ENCODE results near the gene DCBLD1.
A peak's percentile ranks its signal among the peaks of the same experiment; 100 is the strongest.

Gene DCBLD1

DNA sequence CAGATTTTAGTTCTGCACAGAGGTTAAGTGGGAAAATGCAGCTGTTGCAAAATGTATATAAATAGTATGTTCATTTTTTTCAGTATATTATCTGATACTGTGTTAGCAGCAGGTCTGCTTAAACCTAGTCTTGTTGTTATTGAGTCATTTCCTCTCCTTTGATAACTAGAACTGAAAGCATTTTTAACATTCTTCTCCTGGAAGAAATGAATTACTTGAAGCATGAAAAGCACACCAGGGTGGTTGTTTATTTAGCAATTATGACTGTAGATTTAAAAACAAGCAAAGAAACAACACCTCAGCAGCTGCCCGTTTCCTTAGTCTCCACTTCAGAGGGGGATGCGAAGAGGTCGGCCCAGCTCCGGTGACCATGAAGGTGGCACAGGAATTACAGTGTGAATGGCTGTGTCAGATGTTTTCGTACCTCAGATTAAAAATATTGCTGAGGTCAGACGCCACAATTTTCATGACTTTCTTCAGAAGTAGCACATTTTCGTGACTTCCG lies 66.4 kb downstream of the DCBLD1 start:
- TF ChIP-seq POLR2A (IDR thresholded peaks at IDR 0.05; ENCODE audit: low read depth, low read length) (no peak), POU2F2 (IDR thresholded peaks at IDR 0.05; ENCODE audit: low read depth, low read length) (no peak), POLR2AphosphoS5 (IDR thresholded peaks at IDR 0.05; ENCODE audit: low read depth, low read length) (no peak), TAF1 (IDR thresholded peaks at IDR 0.05; ENCODE audit: low read depth, low read length) (no peak), SPI1 (IDR thresholded peaks at IDR 0.05; ENCODE audit: low read depth, low read length) (no peak), PAX5 (IDR thresholded peaks at IDR 0.05; ENCODE audit: insufficient read depth, low read length, severe bottlenecking) (no peak)
- DNase-seq (ENCODE audit: insufficient read length, low spot score) (no peak), FAIRE-seq (no peak)

DNA sequence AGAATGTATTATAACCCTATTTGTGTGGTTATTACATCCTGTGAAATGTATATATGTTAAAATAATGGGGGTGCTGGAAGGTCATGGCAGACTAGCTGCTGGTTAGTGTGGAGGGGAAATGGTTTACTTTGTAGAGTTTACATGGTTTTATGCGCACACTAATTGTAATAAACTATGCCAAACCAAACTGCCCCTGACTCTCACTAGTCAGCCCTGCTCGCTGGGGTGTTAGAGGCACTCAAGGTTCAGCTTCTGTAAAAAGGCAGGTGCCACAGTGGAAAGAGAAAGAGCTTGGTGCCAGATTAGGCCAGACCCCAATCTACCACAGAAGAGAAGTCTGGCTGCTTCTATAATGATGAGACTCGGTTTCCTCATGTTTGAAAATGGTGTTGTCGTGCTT lies 67.1 kb downstream of the DCBLD1 start:
- DNase-seq (ENCODE audit: insufficient read length, low spot score): no peak
- FAIRE-seq: no peak
- TF ChIP-seq TAF1 (IDR thresholded peaks at IDR 0.05; ENCODE audit: low read depth, low read length) (no peak), POU2F2 (IDR thresholded peaks at IDR 0.05; ENCODE audit: low read depth, low read length) (no peak), POLR2A (IDR thresholded peaks at IDR 0.05; ENCODE audit: low read depth, low read length) (no peak), PAX5 (IDR thresholded peaks at IDR 0.05; ENCODE audit: insufficient read depth, low read length, severe bottlenecking) (no peak), SPI1 (IDR thresholded peaks at IDR 0.05; ENCODE audit: low read depth, low read length) (peak; percentile 41), POLR2AphosphoS5 (IDR thresholded peaks at IDR 0.05; ENCODE audit: low read depth, low read length) (no peak)

DNA sequence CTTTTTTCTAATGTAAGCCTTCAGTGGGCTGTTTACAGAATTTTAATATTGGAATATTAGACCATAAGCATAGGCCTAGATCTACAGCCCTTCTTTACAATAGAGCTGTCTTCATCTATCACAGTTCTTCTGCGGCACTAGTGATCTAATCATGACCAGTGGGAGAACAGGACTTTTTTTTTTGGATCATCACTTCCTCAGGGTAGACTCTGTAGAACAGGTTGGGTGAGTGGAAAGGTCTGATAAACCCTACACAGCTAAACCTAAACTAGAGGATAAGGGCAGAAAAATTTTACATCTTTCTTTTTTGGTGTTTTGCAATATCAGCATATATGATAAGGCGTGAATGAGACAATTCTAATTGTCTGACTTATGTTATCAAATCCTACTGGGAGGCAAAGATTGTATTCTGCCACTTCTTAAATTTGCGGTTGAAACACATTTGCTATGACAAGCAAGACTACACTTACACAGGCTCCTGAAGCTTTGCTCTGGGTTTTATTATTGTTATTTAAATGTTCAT lies 67.7 kb downstream of the DCBLD1 start:
- FAIRE-seq (no peak), DNase-seq (ENCODE audit: insufficient read length, low spot score) (no peak)
- TF ChIP-seq POLR2A (IDR thresholded peaks at IDR 0.05; ENCODE audit: low read depth, low read length) (no peak), SPI1 (IDR thresholded peaks at IDR 0.05; ENCODE audit: low read depth, low read length) (no peak), POU2F2 (IDR thresholded peaks at IDR 0.05; ENCODE audit: low read depth, low read length) (no peak), TAF1 (IDR thresholded peaks at IDR 0.05; ENCODE audit: low read depth, low read length) (no peak), POLR2AphosphoS5 (IDR thresholded peaks at IDR 0.05; ENCODE audit: low read depth, low read length) (no peak), PAX5 (IDR thresholded peaks at IDR 0.05; ENCODE audit: insufficient read depth, low read length, severe bottlenecking) (no peak)

DNA sequence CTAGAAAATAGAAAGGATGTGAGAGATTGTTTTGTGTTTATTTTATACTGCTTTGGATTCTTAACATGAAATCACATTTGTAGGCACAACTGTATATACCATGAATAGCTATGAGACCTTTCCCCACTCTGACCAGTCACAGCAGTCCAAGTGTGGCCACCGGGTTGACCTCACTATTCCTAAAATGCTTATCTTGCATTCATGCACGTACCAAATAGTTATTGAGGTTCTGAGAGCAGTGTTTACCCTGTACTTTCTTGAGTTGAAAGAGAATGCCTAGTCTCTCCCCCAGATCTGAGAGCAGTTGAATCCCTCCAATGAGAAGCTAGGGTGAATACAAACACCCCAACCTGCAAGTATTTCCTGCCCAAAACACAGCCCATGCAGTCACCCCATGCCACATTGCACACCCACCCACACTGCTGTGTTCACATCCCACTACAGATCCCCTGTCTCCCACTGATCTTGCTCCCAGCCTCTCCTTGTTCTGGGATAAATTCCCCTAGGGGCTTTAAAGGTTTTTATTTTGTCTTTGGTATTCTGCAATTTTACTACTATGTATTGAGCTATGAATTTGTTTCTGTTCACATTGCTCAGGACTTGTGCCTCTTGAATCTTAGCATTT lies 68.3 kb downstream of the DCBLD1 start:
- DNase-seq (ENCODE audit: insufficient read length, low spot score) (no peak), FAIRE-seq (no peak)
- TF ChIP-seq TAF1 (IDR thresholded peaks at IDR 0.05; ENCODE audit: low read depth, low read length) (no peak), POLR2AphosphoS5 (IDR thresholded peaks at IDR 0.05; ENCODE audit: low read depth, low read length) (no peak), SPI1 (IDR thresholded peaks at IDR 0.05; ENCODE audit: low read depth, low read length) (no peak), POLR2A (IDR thresholded peaks at IDR 0.05; ENCODE audit: low read depth, low read length) (no peak), POU2F2 (IDR thresholded peaks at IDR 0.05; ENCODE audit: low read depth, low read length) (no peak), PAX5 (IDR thresholded peaks at IDR 0.05; ENCODE audit: insufficient read depth, low read length, severe bottlenecking) (no peak)

DNA sequence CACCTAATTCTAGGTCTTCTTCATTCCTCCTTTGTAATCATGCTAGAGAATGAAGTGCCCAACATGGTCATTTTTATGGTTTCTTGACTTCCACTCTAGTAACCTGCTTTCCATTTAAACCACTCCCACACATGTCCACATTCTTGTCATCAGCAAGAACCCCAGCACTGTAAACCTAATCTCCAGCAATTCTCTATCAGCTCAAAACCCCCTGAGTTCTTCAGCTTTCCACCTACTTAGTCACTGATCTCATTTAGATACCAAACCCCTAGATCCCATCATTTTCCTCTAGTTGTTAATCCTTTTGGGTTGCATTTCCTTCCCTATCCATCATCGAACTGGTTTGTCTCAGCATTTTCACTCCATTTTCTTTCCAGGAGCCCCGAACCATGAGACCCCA lies 70.1 kb downstream of the DCBLD1 start:
- FAIRE-seq: no peak
- TF ChIP-seq TAF1 (IDR thresholded peaks at IDR 0.05; ENCODE audit: low read depth, low read length) (no peak), PAX5 (IDR thresholded peaks at IDR 0.05; ENCODE audit: insufficient read depth, low read length, severe bottlenecking) (no peak), POU2F2 (IDR thresholded peaks at IDR 0.05; ENCODE audit: low read depth, low read length) (no peak), POLR2A (IDR thresholded peaks at IDR 0.05; ENCODE audit: low read depth, low read length) (no peak), SPI1 (IDR thresholded peaks at IDR 0.05; ENCODE audit: low read depth, low read length) (no peak), POLR2AphosphoS5 (IDR thresholded peaks at IDR 0.05; ENCODE audit: low read depth, low read length) (no peak)
- DNase-seq (ENCODE audit: insufficient read length, low spot score): no peak

DNA sequence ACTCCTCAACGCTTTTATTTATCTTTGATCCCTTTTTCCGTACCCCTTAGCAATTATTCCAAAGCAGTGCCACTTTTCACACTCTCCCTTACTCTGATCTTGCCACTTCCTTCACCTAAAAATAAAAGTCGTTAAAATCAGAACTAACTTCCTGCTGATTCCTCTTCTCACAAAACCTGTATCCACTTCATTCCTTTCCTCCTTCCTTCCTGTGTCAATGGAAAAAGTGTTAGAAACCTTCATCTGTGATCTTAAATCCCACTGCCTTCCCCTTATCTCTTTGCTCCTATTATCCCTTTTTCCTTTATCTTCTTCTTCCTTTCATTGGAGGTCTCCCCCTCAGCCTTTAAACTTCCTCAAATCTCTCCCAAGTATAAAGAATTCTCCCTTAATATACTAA lies 70.7 kb downstream of the DCBLD1 start:
- FAIRE-seq (no peak), DNase-seq (ENCODE audit: insufficient read length, low spot score) (no peak)
- TF ChIP-seq POU2F2 (IDR thresholded peaks at IDR 0.05; ENCODE audit: low read depth, low read length) (no peak), SPI1 (IDR thresholded peaks at IDR 0.05; ENCODE audit: low read depth, low read length) (no peak), TAF1 (IDR thresholded peaks at IDR 0.05; ENCODE audit: low read depth, low read length) (no peak), PAX5 (IDR thresholded peaks at IDR 0.05; ENCODE audit: insufficient read depth, low read length, severe bottlenecking) (no peak), POLR2AphosphoS5 (IDR thresholded peaks at IDR 0.05; ENCODE audit: low read depth, low read length) (no peak), POLR2A (IDR thresholded peaks at IDR 0.05; ENCODE audit: low read depth, low read length) (no peak)

DNA sequence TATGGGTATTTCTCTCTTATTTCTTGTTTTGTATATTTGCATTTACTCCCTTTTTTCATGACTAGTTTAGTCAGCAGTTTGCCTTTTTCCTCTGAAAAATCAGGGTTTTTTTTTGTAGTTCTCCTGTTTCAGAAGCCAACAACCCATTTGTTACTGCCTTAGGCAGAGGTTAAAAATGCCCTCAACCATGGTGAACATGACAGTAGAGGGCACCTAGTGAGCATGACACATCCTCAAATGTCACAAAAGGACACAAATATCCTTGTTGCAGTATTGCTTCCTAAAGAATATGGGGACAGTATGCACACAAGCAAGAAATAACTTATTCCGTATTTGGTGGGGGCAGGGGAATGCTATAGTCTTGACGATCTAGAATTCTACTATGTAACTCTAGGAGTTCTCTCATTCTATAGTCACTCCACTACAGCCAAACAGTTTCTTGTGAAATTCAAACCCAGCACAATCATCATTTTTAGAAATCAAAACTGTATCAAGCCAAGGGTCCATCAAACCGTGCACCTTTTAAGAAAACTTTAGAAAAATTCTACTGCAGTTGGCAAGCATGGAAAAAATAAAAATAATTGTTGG lies 72.9 kb downstream of the DCBLD1 start:
- FAIRE-seq: no peak
- DNase-seq (ENCODE audit: insufficient read length, low spot score): no peak

DNA sequence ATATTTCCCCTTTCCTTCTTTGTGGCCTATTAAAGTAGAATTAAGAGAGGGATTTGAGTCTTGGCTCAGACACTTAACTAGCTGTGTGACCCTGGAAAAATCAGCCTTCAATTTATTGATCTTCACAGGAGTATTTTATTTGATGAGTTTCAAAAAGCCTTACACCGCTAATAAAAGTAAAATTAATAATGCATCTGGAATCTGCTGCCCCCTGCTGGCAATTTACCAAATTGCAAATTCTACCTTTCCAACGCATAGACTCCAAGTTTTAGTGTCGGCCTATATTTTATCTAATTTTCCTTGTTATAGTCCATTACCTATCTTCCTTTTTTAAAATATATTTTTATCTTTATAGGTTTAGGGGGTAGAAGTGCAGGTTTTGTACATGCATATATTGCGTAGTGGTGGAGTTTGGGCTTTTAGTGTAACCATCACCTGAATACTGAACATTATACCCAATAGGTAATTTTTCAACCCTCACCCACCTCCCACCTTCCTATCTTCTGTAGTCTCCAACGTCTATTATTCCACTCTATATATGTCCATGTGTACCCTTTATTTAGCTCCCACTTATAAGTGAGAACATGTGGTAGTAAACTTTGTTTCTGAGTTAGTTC lies 73.5 kb downstream of the DCBLD1 start:
- no peak for DNase-seq (ENCODE audit: insufficient read length, low spot score)
- TF ChIP-seq POLR2AphosphoS5 (IDR thresholded peaks at IDR 0.05; ENCODE audit: low read depth, low read length) (no peak), SPI1 (IDR thresholded peaks at IDR 0.05; ENCODE audit: low read depth, low read length) (no peak), TAF1 (IDR thresholded peaks at IDR 0.05; ENCODE audit: low read depth, low read length) (no peak), POU2F2 (IDR thresholded peaks at IDR 0.05; ENCODE audit: low read depth, low read length) (no peak), PAX5 (IDR thresholded peaks at IDR 0.05; ENCODE audit: insufficient read depth, low read length, severe bottlenecking) (no peak), POLR2A (IDR thresholded peaks at IDR 0.05; ENCODE audit: low read depth, low read length) (no peak)
- peak; percentile 65 for FAIRE-seq

More for the DNA sequence above, 72.9 kb downstream of the DCBLD1 start:
- TF ChIP-seq SPI1 (IDR thresholded peaks at IDR 0.05; ENCODE audit: low read depth, low read length) (no peak), TAF1 (IDR thresholded peaks at IDR 0.05; ENCODE audit: low read depth, low read length) (no peak), PAX5 (IDR thresholded peaks at IDR 0.05; ENCODE audit: insufficient read depth, low read length, severe bottlenecking) (no peak)

DNA sequence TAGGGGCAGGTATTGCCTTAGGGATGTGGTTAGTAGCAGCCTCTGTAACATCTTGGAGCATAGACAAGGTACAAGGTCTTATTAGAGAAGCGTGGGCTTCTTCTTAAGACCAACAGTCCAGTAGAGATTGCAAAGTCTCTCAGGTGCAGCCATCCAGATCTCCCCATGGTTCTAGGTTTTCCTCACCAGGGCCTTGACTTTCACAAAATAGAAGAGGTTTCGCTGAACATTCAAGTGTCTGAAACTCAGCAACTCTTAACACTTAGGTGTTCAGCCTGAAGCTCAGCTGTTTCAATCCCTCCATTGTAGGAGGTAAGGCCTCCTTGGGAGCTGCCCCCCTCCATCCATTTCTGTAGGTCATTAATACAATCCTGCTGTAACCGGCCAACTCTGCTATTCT lies 75.5 kb downstream of the DCBLD1 start:
- FAIRE-seq (no peak), DNase-seq (ENCODE audit: insufficient read length, low spot score) (no peak)
- TF ChIP-seq PAX5 (IDR thresholded peaks at IDR 0.05; ENCODE audit: insufficient read depth, low read length, severe bottlenecking) (no peak), POU2F2 (IDR thresholded peaks at IDR 0.05; ENCODE audit: low read depth, low read length) (no peak)

Measured in GM12891 (cell line).